ENCODE measurements around the gene ASF1B. TPM values are rescaled to one million over a fixed set of nuclear protein-coding genes. Genes with fewer than 3 reads are reported as not detected.

The ASF1B gene
- total and polyA plus RNA-seq, 2 donors from 2014 or later: 0.49 to 1.8 TPM

DNA sequence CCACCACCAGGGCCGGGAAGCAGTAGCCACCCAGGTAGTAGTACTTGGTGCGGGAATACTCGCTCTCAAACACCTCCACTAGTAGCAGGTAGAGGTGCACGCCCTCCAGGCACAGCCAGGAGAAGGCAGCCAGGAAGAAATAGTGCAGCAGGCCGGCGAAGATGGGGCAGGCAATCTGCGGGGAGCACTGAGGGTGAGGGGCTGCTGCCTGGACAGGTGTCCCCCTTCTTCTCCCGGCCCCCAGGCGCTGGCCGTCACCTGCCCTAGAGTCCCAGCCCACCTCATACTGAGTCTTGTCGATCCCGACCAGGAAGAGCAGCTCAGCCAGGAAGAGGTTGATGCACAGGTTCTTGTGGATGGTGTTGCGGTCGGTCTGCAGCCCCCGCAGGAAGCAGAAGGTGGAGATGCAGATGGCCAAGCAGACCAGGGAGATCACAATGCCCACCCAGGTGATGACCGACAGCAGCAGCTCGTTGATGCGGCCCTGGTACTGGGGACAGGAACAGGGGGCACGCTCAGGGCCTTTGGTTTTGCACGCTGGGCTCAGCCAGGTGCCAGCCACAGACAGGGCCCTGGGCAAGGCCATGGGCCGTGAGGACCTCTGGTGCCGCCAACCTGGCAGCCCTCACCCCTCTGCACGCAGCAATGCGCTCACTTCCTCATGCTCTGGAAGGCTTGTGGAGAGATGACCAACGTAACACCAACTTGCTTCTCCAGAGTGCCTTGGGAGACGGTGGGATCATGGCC, 20.8 kb upstream of the ASF1B start:
- Histone ChIP-seq H3K4me3 (ENCODE audit: low read length in 3 of 3) (no peak overlapping the region), H3K9ac (ENCODE audit: low read length in 3 of 3) (no peak overlapping the region), H3K9me3 (ENCODE audit: control insufficient read depth in 2 of 3, insufficient read depth in 1 of 3, low read length in 3 of 3) (no peaks in the 10 kb centered on the region), H3K36me3 (ENCODE audit: control insufficient read depth in 2 of 3, insufficient read depth in 3 of 3, low read length in 3 of 3) (peaks cover 0 to 2% (median 0%) of the 10 kb centered on the region in 3 donors), H3K4me1 (ENCODE audit: control insufficient read depth in 2 of 3, insufficient read depth in 2 of 3, low read depth in 1 of 3, low read length in 3 of 3) (no peaks in the 10 kb centered on the region), H3K27me3 (ENCODE audit: control insufficient read depth, insufficient read depth, low read length) (no peaks in the 10 kb centered on the region), H3K27ac (ENCODE audit: low read depth in 2 of 2, low read length in 2 of 2) (no peak overlapping the region)
- no peak for FAIRE-seq
- no peak for DNase-seq
- TF ChIP-seq, protein P1, sequence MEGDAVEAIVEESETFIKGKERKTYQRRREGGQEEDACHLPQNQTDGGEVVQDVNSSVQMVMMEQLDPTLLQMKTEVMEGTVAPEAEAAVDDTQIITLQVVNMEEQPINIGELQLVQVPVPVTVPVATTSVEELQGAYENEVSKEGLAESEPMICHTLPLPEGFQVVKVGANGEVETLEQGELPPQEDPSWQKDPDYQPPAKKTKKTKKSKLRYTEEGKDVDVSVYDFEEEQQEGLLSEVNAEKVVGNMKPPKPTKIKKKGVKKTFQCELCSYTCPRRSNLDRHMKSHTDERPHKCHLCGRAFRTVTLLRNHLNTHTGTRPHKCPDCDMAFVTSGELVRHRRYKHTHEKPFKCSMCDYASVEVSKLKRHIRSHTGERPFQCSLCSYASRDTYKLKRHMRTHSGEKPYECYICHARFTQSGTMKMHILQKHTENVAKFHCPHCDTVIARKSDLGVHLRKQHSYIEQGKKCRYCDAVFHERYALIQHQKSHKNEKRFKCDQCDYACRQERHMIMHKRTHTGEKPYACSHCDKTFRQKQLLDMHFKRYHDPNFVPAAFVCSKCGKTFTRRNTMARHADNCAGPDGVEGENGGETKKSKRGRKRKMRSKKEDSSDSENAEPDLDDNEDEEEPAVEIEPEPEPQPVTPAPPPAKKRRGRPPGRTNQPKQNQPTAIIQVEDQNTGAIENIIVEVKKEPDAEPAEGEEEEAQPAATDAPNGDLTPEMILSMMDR (IDR thresholded peaks at IDR 0.05; ENCODE audit: borderline replicate concordance, extremely low read depth, insufficient read depth): no peak
- intact Hi-C loops (cut with DNase I): no loop called here

DNA sequence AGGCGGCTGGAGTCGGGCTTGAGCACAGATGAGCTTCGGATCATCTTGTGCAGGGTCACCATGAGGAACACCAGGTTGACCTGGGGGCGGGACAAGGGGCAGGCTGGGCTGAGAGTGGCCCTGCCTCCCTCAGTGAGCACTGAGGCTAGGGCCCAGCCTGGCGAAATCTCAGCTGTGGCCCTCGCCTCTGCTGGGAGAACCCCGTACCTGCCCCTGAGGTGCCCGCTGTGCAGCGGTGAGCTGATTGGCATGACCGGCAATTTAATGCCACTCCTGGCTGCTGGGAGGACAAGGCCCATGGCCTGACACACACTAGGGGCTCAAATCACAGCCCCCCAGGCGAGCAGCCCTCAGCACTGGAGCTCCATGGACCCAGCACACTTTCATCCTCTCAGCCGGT, 19.7 kb upstream of the ASF1B start:
- Histone ChIP-seq H3K4me1 (ENCODE audit: control insufficient read depth in 2 of 3, insufficient read depth in 2 of 3, low read depth in 1 of 3, low read length in 3 of 3) (no peaks in the 10 kb centered on the region), H3K27me3 (ENCODE audit: control insufficient read depth, insufficient read depth, low read length) (no peaks in the 10 kb centered on the region), H3K4me3 (ENCODE audit: low read length in 3 of 3) (no peak overlapping the region), H3K9ac (ENCODE audit: low read length in 3 of 3) (no peak overlapping the region), H3K27ac (ENCODE audit: low read depth in 2 of 2, low read length in 2 of 2) (no peak overlapping the region), H3K9me3 (ENCODE audit: control insufficient read depth in 2 of 3, insufficient read depth in 1 of 3, low read length in 3 of 3) (no peaks in the 10 kb centered on the region), H3K36me3 (ENCODE audit: control insufficient read depth in 2 of 3, insufficient read depth in 3 of 3, low read length in 3 of 3) (peaks cover 0 to 2% (median 0%) of the 10 kb centered on the region in 3 donors)
- no peak for FAIRE-seq
- intact Hi-C loops (cut with DNase I): no loop called here
- TF ChIP-seq, protein P1 (IDR thresholded peaks at IDR 0.05; ENCODE audit: borderline replicate concordance, extremely low read depth, insufficient read depth): no peak
- no peak for DNase-seq

DNA sequence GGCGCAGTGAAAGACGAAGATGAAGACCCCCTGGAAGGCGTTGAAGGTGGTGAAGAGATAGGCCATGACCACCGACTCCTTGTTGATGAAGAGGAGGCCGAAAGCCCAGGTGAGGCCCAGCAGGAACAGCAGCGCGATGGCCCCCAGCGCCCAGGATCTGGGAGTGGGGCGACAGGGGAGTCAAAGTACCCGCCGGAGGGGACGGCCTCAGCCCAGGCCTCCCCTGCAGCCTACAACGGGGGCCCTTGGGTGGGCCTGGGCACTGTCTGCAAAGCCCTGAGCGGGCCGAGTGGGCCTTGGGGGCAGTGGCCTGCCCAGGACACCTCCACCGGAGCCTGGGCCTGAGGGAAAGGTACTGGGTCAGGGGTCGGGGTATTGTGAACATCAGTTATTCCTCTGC, 19.0 kb upstream of the ASF1B start:
- DNase-seq: no peak
- TF ChIP-seq, protein P1 (IDR thresholded peaks at IDR 0.05; ENCODE audit: borderline replicate concordance, extremely low read depth, insufficient read depth): no peak
- no peak overlapping the region for H3K4me3 ChIP-seq (ENCODE audit: low read length in 3 of 3)
- H3K36me3 ChIP-seq (ENCODE audit: control insufficient read depth in 2 of 3, insufficient read depth in 3 of 3, low read length in 3 of 3): peaks cover 0 to 2% (median 0%) of the 10 kb centered on the region in 3 donors
- H3K9me3 ChIP-seq (ENCODE audit: control insufficient read depth in 2 of 3, insufficient read depth in 1 of 3, low read length in 3 of 3): no peaks in the 10 kb centered on the region
- no peaks in the 10 kb centered on the region for H3K27me3 ChIP-seq (ENCODE audit: control insufficient read depth, insufficient read depth, low read length)
- no peak overlapping the region for H3K27ac ChIP-seq (ENCODE audit: low read depth in 2 of 2, low read length in 2 of 2)
- H3K9ac ChIP-seq (ENCODE audit: low read length in 3 of 3): no peak overlapping the region
- FAIRE-seq: no peak
- peaks cover 0 to 2% (median 0%) of the 10 kb centered on the region in 3 donors for H3K4me1 ChIP-seq (ENCODE audit: control insufficient read depth in 2 of 3, insufficient read depth in 2 of 3, low read depth in 1 of 3, low read length in 3 of 3)
- intact Hi-C loops (cut with DNase I): no loop called here

Data from kidney (tissue), 14 donors.